HG03108 (cell line): ENCODE data around the gene MECR.
"Not testable (repeated sequence)": the region's sequence is repeated elsewhere in the genome, so short reads cannot be mapped to it uniquely, and the experiment has no call there.

Experiments
- ATAC-seq: cut with Tn5 transposase; IDR thresholded peaks from one replicate; pipeline ENCODE4 v1.9.1; 2021; ENCODE audit warnings: moderate library complexity; ENCODE audit not compliant: unreplicated experiment

The MECR gene

GRCh38 chr1:29176576-29176975, 54.2 kb downstream of the MECR start:
- ATAC-seq: no peak

GRCh38 chr1:29172415-29172939, 58.3 kb downstream of the MECR start:
- no peak for ATAC-seq

GRCh38 chr1:29171521-29171920, 59.2 kb downstream of the MECR start:
- ATAC-seq: no peak

- no peak for ATAC-seq
Observed at GRCh38 chr1:29171089-29171488, 59.6 kb downstream of the MECR start.

GRCh38 chr1:29169976-29170375, 60.8 kb downstream of the MECR start:
- no peak for ATAC-seq

- no peak for ATAC-seq
Observed at GRCh38 chr1:29167904-29168303, 62.8 kb downstream of the MECR start.

GRCh38 chr1:29166291-29166878, 64.3 kb downstream of the MECR start:
- no peak for ATAC-seq

GRCh38 chr1:29164588-29164987, 66.1 kb downstream of the MECR start:
- no peak for ATAC-seq

GRCh38 chr1:29162476-29163138, 68.1 kb downstream of the MECR start:
- ATAC-seq: no peak

GRCh38 chr1:29162025-29162424, 68.7 kb downstream of the MECR start:
- no peak for ATAC-seq

GRCh38 chr1:29159773-29160172, 71.0 kb downstream of the MECR start:
- ATAC-seq: no peak

- ATAC-seq: no peak
Observed at GRCh38 chr1:29157269-29157601, 73.5 kb downstream of the MECR start.

- ATAC-seq: no peak
Observed at GRCh38 chr1:29156543-29157268, 74.0 kb downstream of the MECR start.

GRCh38 chr1:29152046-29152805, 78.5 kb downstream of the MECR start:
- ATAC-seq: no peak

- ATAC-seq: not testable (repeated sequence)
Observed at GRCh38 chr1:29150346-29150745, 80.4 kb downstream of the MECR start.

- no peak for ATAC-seq
Observed at GRCh38 chr1:29148656-29149491, 81.9 kb downstream of the MECR start.

GRCh38 chr1:29145739-29146437, 84.8 kb downstream of the MECR start:
- ATAC-seq: no peak

- ATAC-seq: no peak
Observed at GRCh38 chr1:29144178-29144577, 86.6 kb downstream of the MECR start.

- ATAC-seq: no peak
Observed at GRCh38 chr1:29142714-29143113, 88.0 kb downstream of the MECR start.
